ENCODE results near the gene ADSS1.

Gene ADSS1

DNA sequence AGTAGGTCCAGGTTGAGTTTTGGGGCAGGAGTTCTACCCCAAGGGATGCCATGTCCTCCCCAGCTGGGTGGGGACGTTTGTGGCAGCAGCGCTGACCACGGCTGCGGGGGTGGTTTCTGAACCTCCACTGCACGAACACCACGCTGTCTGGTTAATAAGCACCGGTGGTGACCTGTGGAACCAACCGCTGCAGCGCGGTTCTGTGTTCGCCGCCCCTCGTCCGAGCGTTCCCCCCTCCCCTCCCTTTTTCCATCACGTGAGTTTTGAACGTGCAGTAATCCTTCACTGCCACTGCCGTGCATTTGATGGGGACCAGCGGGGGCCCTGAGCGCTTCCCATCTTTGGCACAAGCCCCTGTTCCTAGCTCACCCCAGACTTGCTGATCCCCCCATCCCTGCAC, 6.4 kb upstream of the ADSS1 start:
- no peak for DNase-seq

DNA sequence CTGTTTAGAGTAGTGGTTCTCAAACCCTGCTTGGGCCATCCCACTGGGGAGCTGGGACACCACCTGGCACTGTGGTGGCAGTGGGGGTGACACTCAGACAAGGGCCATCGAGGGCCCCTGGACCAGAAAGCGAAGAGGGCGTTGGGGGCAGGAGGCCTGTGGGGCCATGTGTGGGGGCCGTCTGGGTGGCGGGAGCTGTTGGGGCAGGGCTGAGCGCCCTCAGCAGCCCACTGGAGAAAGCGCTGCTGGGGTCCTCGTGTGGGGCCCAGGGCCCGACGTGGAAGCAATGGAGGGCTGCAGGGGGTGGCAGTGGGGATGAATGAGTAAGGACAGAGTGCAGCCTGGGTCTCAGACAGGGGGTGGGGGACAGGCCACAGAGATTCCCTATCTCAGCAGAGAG, 5.9 kb upstream of the ADSS1 start:
- DNase-seq: no peak

DNA sequence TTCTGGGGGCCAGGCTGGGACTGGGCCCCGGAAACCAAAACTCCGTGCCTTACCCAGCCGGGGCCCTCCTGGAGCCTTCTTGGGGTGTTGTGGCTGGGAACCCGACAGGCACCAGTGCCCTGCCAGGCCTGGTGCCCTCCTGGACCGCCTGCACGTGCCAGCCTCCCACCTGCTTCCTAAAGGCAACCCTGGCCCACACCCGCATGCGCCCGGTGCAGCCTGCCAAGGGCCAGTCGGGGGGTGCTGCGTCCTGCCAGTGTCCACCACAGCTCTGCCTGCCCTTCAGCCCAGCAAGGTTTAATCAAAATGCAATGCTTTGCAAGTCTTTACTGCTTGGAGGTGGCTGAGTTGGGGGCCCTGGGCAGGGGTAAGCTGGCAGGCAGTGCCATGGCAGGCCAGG, 5.2 kb upstream of the ADSS1 start:
- DNase-seq: no peak

DNA sequence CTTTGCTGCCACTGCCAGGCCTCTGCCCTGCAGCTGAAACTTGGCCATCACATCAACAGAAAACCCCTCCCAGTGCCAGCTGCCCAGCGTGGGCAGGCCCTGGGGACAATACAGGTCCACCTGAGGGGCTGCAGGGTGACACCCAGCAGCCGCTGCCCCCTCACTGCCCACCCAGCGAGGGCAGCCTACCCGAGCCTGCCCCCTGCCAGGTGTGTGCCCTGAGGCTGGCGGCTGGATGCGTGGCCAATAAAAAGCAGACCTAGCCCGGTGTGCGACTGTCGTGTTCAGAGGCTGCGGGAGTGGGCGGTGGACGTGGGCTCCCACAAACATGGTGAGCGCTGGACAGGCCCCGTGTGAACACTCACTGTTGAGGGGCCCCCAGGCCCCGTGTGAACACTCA, 4.7 kb upstream of the ADSS1 start:
- no peak for DNase-seq

DNA sequence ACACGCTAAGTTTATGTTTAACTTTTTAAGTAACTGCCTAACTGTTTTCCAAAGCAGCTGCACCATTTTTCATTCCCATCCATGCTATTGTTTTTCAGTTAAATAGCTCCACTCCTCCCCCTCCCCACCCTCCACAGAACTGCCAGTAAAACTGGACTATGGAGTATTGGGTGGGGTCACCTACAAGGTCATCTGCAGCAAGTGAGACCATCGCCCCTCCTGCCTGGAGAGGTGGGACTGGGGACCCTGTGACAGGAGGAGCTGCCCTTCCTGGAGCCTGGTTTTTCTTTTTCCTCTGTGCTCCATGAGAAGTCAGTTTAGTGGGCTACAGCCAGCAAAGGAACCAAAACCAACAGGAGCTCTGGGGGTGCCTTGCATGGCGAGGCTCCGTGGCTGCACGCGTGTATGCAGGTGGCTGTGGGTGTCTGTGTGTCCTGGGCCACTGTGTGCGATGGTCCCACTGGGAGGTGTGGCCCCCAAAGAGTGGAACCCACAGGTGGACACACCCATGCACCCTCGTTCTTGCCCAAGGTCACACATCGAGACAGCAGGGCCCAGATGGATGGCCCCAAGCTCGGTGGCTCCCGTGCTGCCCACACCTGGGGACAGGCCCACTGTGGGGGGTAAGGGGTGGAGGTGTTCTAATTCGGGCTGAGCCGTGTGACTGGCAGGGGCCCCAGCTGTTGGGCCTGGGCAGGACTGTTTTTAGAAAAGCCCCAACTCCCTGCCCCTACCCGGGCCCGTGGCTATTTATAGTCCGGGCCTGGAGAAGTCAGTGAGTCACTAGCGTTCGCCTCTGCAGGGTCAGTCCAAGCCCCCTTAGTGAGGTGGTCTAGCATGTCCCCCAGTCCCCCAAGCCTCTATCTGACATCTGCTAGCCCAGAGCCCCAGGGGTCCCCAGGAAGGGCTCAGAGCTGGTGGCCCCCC, 2.3 kb upstream of the ADSS1 start:
- DNase-seq: no peak

DNA sequence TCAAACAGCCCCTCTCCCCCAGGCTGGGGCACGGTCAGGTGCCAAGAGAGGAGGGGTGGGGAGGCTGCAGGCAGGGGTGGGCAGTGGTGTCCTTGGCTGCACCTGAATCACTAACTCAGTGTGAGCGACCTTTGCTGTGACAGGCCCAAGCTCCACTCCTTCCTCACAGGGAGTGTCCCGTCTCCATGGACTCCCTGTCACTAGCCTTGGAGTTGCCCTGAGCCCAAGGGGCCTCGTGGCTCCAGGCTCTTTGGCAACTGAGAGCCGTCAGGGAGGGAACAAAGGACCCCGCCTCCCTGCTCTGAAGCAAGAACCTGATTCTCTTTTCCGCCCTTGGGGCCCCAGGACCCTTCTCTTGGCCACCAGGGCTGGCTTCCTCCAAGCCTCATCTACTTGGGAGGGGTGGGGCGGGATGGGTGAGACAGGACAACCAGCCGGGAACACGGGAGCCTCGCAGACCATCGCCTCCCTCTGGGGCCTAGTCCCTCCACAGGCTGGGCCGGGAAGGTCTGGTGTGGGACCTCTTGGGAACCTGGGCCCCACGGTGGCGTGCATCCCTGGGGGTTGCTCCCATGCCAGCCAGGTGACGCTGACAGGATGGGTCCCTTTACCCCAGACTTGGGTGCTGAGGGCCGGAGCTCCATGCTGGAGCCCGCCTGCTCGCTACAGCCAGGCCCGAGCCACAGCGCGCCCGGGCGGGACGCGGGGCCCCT, 935 bp upstream of the ADSS1 start:
- DNase-seq: no peak

DNA sequence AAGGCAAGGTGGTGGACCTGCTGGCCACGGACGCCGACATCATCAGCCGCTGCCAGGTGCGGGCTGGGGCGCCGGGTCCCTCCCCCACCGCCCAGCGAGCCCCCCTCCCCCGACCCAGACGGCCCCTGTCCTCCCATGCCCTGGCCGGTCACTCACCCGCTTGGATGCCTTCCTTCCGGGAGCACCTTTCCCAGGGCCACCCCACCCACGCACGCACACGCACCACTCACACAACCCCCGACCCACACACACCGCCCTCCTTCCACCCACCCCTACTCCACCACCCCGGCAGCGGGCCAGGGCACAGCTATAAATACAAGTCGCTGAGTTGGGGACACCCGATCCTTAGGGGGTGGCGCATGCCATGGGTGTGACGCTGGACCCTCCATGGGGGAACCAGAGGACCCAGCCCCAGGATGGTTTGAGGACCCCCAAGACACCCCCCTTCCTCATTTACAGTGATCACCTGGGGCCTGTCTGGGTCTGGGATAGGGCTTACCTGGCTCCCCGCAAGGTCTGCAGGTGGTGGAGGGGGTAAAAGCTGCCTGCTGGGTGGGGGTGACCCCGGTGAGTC, 465 bp downstream of the ADSS1 start:
- no peak for DNase-seq

DNA sequence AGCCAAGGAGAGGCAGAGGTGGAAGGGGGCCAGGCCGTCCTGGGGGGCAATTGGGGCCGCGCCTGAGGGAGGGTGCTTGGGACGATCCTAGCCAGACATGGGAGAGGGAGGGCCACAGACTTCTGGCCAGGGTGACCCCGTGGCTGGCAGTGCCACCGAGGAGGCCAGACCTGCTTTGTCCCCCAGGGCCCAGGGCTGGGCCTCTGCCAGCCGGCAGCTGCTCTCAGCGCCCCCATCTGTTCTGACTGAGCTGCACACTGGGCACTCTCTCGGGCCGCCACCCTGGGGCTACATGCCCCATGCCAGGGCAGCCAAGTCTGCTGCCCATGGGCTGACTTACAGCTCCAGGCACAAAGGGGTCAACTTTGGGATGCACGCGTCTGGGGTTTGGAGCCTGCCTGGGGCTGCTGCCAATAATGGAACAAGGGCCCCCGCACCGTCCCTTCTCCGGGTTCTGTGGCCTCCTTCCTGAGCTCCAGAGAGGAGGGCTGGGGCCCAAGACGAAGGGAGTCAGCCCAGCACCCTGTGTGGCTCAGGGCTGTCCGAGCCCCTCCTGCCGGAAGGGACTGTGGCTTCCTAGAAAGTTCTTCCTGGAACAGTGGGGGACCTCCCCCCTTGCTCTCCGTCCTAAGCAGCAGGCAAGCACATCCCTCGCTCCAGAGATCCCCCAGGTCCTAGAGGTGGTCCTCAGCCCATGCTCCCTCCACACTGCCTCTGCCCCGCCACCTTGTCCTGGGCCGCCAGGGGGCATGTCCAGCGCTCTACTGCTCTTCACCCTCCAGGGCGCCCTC, 1.1 kb downstream of the ADSS1 start:
- DNase-seq: peak; percentile 32

DNA sequence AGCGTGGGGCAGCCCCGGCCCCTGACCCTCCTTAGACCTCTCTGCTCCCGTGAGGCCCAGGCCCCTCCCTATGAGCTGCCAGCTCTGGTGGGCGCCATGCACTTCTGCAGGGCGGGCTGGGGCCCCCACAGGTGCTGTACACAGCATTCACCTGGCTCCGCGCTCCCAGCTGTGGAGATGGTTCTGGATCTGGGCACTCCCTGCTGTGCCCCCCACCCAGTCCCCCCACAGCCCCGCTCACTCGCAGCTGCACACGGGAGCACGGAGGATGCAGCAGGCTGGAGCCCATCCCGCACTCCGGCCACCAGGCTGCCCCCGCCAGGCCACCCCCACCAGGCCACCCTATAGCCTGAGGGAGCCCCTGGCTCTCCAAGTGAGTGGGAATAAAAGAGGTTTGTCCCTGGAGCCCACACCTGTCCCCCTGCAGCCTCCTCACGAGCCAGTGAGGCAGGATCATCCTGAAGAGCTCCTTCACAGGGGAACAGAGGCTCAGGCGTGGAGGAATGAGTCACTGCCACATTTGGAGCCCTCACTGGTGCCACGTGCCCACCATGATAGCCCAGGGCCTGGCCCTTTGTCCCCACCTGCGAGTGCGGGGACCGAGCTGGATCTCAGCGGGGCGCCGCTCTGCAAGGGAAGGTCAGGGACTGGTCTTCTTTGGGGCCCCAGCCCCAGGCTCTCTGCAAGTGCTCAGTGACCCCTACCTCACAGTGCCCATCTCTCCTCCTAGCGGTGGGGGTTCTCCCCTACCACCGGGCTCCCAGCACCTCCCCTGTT, 1.9 kb downstream of the ADSS1 start:
- DNase-seq: no peak

DNA sequence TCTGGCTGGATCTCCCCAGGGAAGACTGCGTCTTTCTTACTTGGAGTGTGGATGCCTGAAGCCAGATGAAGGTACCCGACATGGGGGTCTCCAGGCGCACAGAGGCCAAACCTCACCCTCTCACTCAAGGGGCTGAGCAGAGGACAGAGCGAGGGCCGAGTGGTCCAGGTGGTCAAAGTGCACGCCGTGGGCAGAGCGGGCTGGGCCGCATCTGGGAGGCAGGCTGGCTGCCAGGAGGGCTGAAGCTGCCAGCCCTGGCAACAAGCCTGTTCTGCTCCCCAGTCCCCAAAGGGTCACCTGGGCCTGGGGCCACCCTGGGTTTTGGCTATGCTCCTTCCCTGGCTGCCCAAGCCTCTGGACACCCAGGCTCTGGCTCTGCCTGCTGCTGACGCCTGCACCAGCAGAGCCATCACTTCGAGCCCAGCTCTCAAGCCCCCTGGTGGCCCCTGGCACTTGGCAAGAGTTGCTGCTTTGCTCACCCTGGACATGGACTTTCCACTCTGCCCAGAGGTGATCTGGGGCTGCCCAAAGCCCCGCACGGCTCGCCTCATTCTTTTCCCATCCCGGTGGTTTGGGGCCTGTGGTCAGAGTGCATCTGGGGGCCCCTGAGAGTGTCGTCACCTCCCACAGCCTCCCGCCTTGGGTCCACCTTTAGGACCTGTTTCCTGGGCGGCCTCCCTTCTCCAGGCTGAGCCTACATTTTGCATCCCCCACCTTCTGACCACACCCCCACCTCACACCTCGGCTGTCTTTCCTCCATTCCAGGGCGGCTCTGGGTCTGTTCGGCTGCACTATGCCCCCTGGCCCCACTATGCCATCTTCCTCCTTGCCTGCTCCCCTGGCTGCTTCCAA, 2.8 kb downstream of the ADSS1 start:
- DNase-seq: peak; percentile 13

DNA sequence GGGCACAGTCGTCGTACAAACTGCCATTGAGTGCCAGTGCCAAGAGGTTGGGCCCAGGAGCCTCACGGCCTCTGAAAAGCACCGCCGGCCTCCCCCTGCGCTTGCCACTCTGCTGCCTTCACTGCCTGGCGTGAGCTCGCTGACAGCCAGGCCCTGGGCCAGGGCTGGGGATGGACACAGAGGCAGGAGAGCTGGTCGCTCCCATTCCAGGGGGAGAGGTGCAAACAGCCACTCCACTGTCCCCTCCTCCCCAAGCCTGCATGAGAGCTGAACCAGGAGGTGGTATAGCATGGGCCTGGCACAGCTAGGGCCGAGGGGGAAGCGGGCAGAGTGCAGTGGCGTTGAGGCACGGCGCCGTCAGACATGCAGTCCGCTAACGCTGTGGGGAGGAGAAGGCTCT, 4.6 kb downstream of the ADSS1 start:
- no peak for DNase-seq

DNA sequence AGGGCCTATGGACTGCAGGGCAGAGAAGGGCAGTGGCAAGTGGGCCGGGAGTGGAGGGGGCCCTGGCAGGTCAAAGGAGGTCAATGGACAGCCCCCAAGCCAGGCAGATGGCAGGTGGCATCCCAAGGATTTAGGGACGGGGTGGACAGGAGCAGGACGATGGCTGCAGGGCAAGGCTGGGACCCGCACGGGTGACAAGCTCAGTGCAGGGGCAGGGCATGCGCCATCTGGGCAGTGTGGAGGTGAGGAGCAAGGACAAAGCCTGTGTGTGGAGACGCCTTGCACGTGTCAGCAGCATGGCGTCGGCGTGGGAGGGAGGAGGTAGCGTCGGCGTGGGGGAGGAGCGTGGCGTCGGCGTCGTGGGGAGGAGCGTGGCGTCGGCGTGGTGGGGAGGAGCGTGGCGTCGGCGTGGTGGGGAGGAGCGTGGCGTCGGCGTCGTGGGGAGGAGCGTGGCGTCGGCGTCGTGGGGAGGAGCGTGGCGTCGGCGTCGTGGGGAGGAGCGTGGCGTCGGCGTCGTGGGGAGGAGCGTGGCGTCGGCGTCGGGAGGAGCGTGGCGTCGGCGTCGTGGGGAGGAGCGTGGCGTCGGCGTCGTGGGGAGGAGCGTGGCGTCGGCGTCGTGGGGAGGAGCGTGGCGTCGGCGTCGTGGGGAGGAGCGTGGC, 5.3 kb downstream of the ADSS1 start:
- DNase-seq: peak; percentile 6

DNA sequence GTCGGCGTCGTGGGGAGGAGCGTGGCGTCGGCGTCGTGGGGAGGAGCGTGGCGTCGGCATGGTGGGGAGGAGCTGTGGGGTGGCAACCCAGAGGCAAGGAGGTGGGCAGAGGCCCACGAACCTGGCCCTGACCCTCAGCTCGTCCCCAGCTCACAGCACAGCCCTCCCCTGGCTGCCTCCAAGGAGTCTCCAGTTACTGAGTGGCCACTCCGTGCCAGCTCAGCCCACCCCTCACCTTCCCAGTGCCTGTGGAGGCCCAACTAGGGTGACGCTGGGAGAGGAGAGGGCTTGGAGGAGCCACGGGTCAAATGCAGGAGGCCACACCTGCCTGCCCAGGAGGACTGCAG, 5.8 kb downstream of the ADSS1 start:
- no peak for DNase-seq

DNA sequence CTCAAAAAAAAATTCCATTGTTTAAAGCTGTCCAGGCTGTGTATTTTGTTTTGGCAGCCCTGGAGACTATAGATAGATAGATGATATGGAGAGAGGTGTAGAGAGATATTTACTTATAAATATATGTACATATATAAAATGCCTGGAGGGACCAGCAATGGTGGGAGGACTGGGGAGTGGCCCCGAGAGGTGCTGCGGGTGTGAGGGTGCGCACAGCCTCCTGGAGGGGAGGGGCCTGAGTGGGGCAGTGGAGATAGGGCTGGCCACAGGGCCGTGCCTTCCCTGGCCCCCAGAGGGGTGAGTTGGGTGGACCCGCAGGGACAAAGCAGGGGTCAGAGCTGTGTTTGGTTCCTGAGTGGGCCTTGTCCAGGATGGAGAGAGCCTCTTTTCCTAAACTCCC, 6.5 kb downstream of the ADSS1 start:
- DNase-seq: no peak

DNA sequence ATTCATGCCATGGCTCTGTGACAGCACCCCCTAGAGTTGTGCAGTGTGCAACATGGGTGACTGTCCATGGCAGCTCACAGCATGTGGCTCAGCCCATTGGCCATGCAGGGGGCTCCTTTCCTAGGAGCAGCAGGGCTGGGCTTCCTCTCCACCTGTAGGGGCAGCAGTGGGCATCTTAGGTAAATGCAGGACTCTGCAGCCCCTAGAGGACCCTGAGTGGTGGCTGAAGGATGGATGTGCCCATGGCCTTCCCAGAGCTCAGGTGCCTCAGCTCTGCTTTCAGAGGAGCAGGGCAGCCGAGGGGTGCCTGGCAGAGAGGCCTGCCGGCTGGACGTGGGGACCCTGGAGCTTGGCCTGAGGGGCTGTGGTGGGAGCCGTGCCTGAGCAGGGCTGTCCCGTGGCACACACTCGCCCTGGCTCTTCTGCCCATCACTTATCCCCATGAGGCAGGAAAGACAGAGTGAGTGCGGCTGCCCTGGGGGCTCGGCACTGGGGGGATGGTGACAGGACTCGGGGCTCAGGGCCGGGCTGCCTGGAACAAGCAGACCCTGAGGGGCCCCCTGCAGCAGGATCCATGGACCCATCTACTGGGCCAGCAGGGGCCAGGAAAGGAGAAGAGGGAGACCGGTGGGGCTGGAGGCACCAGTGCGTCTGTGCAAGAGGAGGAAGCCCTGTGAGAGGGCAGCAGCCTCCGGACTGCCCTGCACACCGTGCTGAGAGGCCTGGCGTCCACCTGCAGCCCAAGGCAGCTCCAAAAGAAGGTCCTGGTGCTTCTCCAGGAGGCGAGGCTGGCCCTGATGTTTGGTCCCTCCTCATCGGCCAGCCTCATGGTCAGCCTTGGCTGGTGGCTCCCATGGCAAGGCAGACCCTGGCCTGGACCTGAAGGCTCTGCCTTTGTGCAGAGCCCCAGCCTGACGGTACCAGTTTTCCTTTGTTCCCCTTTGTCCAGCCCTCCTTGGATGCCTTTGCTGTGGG, 7.6 kb downstream of the ADSS1 start:
- peak; percentile 34 for DNase-seq

DNA sequence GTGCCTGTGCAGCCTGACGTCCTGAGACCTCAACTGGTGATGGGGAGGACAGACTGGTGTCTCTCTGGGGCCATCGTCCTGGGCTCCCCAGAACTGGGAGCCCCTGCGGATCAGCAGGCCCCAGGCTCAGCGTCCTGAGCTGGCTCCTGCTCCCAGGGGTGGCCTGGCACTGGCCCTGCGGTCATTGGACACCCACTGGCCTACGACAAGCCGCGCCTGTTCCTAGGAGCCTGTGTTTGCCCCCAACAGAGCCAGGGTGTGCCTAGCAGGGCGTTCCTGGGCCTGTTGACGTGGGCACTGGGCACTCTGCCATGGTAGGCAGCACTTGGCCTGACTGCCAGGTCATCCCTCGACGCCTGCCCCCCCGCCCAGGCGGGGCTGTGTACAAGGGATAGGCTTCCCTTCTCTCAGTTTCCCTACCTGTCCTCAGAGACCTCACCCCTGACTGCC, 8.4 kb downstream of the ADSS1 start:
- peak; percentile 31 for DNase-seq

DNA sequence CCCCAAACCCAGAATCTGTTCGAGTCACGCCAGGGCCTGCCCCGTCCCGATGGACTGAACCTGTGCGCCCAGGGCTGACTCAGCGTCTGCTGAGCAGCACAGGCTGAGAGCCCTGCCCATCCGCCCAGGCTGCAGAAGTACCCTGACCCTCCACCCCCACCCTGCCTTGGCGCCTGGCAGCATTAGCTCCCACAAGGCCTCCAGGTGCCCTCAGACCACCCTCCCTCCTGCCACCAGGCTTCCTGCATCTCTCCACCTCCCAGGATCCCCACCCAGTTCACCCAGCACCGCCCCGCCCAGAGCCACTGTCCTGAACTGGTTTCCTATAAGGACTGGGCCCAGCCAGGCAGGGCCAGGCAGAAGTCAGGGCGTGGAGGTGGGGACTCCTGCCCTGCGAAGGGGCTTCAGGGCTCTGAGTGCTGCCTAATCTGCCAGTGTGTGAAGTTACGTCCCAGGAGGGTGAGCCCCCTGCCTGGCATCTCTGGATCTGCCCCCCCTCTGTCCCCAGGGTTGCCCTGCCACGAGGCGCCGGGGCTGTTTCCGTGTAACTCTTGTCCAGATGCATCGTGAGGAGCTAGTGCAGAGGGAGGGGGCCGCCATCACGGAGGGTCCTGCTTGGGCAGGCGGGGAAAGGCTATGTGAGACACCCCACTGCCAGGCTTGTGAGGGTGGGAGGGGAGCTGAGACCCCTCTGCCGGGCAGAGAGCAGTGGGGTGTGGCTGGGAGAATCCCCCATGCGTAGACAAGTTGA, 9.1 kb downstream of the ADSS1 start:
- DNase-seq: no peak

DNA sequence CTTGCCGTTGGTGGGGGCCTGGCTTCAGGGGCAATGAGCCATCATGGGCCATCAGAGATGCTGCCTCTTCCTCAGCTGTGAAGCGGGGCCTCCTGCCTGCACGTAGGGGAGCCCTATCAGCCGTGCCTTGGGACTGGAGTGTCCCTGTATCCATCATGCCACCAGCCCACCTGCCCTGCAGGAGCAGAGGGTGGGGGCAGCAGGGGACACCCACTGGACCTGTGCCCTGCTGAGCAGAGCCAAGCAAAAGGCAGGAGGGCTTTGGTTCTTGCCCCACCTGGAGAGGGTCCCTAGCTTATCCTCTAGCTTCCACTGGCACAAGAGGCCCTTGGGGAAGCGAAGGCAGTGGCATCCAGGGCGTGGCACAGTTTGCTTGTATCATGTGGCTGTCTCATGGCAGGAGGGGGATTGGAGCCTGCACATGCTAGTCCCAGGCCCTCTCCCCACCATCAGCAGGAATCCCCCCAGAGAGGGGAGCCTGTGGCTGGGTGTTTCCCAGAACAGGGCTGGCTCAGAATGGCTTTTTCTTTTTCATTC, 10.1 kb downstream of the ADSS1 start:
- no peak for DNase-seq

DNA sequence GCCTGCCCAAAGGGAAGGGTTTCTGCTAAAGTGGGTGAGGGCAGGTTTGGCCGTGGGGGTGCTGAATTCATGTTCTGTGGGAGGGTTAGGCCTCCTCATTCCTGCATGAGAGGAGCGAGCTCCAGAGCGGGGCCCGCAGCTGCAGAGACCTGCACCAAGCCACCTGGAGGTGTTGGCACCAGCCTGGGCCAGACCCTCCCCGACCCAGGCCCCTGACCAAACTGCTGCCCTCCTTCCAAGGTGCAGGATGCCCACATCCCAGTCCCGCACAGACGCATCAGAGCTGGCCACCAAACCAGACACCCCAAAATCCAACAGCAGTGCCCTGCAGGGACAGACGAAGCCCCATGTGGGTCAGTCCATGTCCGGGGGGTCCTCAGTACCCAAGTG, 10.6 kb downstream of the ADSS1 start:
- DNase-seq: no peak
